Left hindlimb (tissue), 1 donor: ENCODE data around the gene TRIM52.
A peak's percentile ranks its signal among the peaks of the same experiment; 100 is the strongest.
"Not testable (repeated sequence)": the region's sequence is repeated elsewhere in the genome, so short reads cannot be mapped to it uniquely, and the experiment has no call there.

Source experiments
- DNase-seq: peaks from one replicate; pipeline ENCODE4 v3.0.0-alpha.2; 2018

TRIM52 gene

GRCh38 chr5:181212080-181212479 is 48.9 kb downstream of the TRIM52 start:
- DNase-seq = peak; percentile 8

- DNase-seq = peak; percentile 6
These were observed 49.7 kb downstream of the TRIM52 start for GRCh38 chr5:181211208-181211607.

- peak; percentile 15 for DNase-seq
These were observed 50.2 kb downstream of the TRIM52 start for GRCh38 chr5:181210698-181211097.

- DNase-seq = peak; percentile 3
These were observed 50.8 kb downstream of the TRIM52 start for GRCh38 chr5:181210148-181210547.

- not testable (repeated sequence) for DNase-seq
These were observed 51.9 kb downstream of the TRIM52 start for GRCh38 chr5:181209006-181209405.

- peak; percentile 4 for DNase-seq
These were observed 53.0 kb downstream of the TRIM52 start for GRCh38 chr5:181207960-181208253.

- DNase-seq = peak; percentile 86
These were observed 53.6 kb downstream of the TRIM52 start for GRCh38 chr5:181207214-181207959.

GRCh38 chr5:181205761-181206649 is 54.9 kb downstream of the TRIM52 start:
- DNase-seq = peak; percentile 58
